Tibial artery (tissue), 4 donors: Measurements from ENCODE around the gene KREMEN1.
A peak's percentile ranks its signal among the peaks of the same experiment; 100 is the strongest.

Experiments used
- DNase-seq, 2 donors: peaks; one replicate each; pipeline ENCODE4 v3.0.0-alpha.2; 2019
- H3K27ac ChIP-seq, 2 donors: fragments of 200-600 bp; sonication (generic) in 1 of 2; 1 replicate in 1 of 2; 2 replicates in 1 of 2; pipeline ENCODE4 v1.5.1; 2018 to 2019; ENCODE audit warnings: mild to moderate bottlenecking in 1 of 2
- H3K27me3 ChIP-seq, 2 donors: fragments of 200-600 bp; sonication (generic) in 1 of 2; one replicate each; pipeline versions ENCODE4 v1.5.1 to v1.6.0; 2016 to 2019
- H3K36me3 ChIP-seq, 3 donors: fragments of 200-600 bp; sonication (generic) in 2 of 3; one replicate each; pipeline ENCODE4 v1.5.1; 2016 to 2019; ENCODE audit warnings: mild to moderate bottlenecking in 2 of 3
- H3K4me1 ChIP-seq, 4 donors: fragments of 200-600 bp; sonication (generic) in 2 of 4; 1 replicate in 3 of 4; 2 replicates in 1 of 4; pipeline ENCODE4 v1.5.1; 2016 to 2019
- H3K4me3 ChIP-seq, 2 donors: fragments of 200-600 bp; sonication (generic) in 1 of 2; 1 replicate in 1 of 2; 2 replicates in 1 of 2; pipeline ENCODE4 v1.5.1; 2018 to 2019; ENCODE audit warnings: mild to moderate bottlenecking in 2 of 2
- H3K9me3 ChIP-seq, 3 donors: fragments of 200-600 bp; sonication (generic) in 1 of 3; one replicate each; pipeline ENCODE4 v1.5.1; 2016 to 2019
- CTCF ChIP-seq, 2 experiments: fragments of 200-600 bp in 1 of 2; fragments of 450-650 bp in 1 of 2; IDR thresholded peaks; one replicate each; pipeline ENCODE4 v1.5.1; 2017 to 2019; ENCODE audit warnings: antibody characterized with exemption in 2 of 2, mild to moderate bottlenecking in 1 of 2, moderate library complexity in 1 of 2
- intact Hi-C: fragments of 100-400 bp; cut with DNase I; formaldehyde crosslinking; loops from one replicate; pipeline ENCODE4 v1.15.0; 2023; ENCODE audit warnings: low total_unique reads

Gene KREMEN1

GRCh38 chr22:29158546-29158945 is 85.7 kb downstream of the KREMEN1 start:
- peak in 1 of 2 donors; percentile 15 for DNase-seq
- no peak overlapping the region for H3K4me3 ChIP-seq
- H3K27me3 ChIP-seq: peaks cover 0 to 12% of the 10 kb centered on the region in 2 donors
- intact Hi-C loops: no loop called here
- H3K4me1 ChIP-seq: peaks cover 0 to 9% (median 7%) of the 10 kb centered on the region in 4 donors
- H3K9me3 ChIP-seq: no peaks in the 10 kb centered on the region
- H3K27ac ChIP-seq: no peak overlapping the region
- TF ChIP-seq CTCF (IDR thresholded peaks at IDR 0.05): no peak
- H3K36me3 ChIP-seq: no peaks in the 10 kb centered on the region

GRCh38 chr22:29163808-29164207 is 91.0 kb downstream of the KREMEN1 start:
- Histone ChIP-seq H3K4me1 (no peaks in the 10 kb centered on the region), H3K9me3 (no peaks in the 10 kb centered on the region), H3K36me3 (no peaks in the 10 kb centered on the region), H3K4me3 (no peak overlapping the region), H3K27me3 (peaks cover 0 to 7% of the 10 kb centered on the region in 2 donors), H3K27ac (no peak overlapping the region)
- no peak for TF ChIP-seq CTCF (IDR thresholded peaks at IDR 0.05)
- intact Hi-C loops: no loop called here
- peak in 1 of 2 donors; percentile 15 for DNase-seq

GRCh38 chr22:29165321-29166060 is 92.7 kb downstream of the KREMEN1 start:
- H3K9me3 ChIP-seq: no peaks in the 10 kb centered on the region
- intact Hi-C loops: no loop called here
- peaks cover 0 to 7% of the 10 kb centered on the region in 2 donors for H3K27me3 ChIP-seq
- TF ChIP-seq CTCF (IDR thresholded peaks at IDR 0.05): no peak
- H3K27ac ChIP-seq: no peak overlapping the region
- peak in 1 of 2 donors; percentile 35 for DNase-seq
- no peaks in the 10 kb centered on the region for H3K36me3 ChIP-seq
- no peaks in the 10 kb centered on the region for H3K4me1 ChIP-seq
- H3K4me3 ChIP-seq: no peak overlapping the region

- peak in 1 of 2 donors; percentile 27 for DNase-seq
- H3K9me3 ChIP-seq: no peaks in the 10 kb centered on the region
- intact Hi-C loops: no loop called here
- H3K4me3 ChIP-seq: no peak overlapping the region
- no peaks in the 10 kb centered on the region for H3K4me1 ChIP-seq
- no peaks in the 10 kb centered on the region for H3K36me3 ChIP-seq
- peaks cover 0 to 11% of the 10 kb centered on the region in 2 donors for H3K27me3 ChIP-seq
- no peak overlapping the region for H3K27ac ChIP-seq
- no peak for TF ChIP-seq CTCF (IDR thresholded peaks at IDR 0.05)
Measured at GRCh38 chr22:29166180-29166579, 93.3 kb downstream of the KREMEN1 start.

GRCh38 chr22:29167032-29167911 is 94.4 kb downstream of the KREMEN1 start:
- Histone ChIP-seq H3K27me3 (peaks cover 0 to 13% of the 10 kb centered on the region in 2 donors), H3K36me3 (no peaks in the 10 kb centered on the region), H3K4me3 (no peak overlapping the region), H3K4me1 (no peaks in the 10 kb centered on the region), H3K27ac (no peak overlapping the region), H3K9me3 (no peaks in the 10 kb centered on the region)
- peak in 1 of 2 donors; percentile 56 for DNase-seq
- intact Hi-C loops: no loop called here
- TF ChIP-seq CTCF (IDR thresholded peaks at IDR 0.05): no peak
